ENCODE measurements around the gene SMAD2. TPM values are rescaled to one million over a fixed set of nuclear protein-coding genes. Genes with fewer than 3 reads are reported as not detected.

The SMAD2 gene
- total RNA-seq, 1 experiment from 2014 or later = 97.0 TPM

DNA sequence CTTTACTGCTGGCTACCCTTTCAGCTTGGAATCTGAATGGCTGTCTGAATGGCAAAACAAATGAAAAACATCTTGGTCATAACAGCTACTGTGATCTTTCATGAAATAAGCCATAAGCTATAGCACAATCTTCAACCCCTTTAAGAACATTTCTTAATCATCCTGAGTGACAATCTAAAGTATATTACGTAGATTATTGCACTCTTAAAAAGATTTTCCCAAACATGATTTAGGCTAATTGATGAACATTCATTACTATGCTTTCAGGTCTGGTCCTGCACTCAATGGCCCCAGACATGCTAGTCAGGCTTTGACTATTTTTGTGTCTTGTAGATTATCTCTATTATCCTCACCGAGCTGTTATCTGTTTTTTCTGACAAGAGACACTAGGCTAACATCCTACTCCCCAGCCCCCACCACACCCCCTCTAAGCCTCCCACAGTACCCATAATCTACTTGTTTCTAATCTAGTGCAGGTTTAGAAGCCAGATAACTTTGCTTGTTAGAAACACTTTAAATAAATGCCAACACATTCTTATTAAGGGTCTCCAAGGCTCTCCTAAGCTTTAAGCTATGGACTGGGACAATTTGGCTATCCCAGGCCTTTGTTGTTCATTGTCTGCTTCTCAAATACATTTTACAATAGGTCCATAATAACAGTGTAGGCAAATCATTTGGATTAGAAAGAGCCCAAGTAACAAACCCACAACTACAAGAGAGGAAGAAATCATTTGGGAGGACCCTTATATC is 4.2 kb downstream of the SMAD2 start:
- CTCF ChIA-PET = no interaction called here
- Histone ChIP-seq H3K4me2 (no peak overlapping the region), H3F3A (ENCODE audit: insufficient read depth, low read depth) (no peaks in the 10 kb centered on the region), H2AFZ (no peak overlapping the region), H3K4me3 (no peak overlapping the region), H3K4me1 (replicated peaks; ENCODE audit: insufficient read depth) (peaks cover 14% of the 10 kb centered on the region), H3K27ac (no peak overlapping the region), H3K27me3 (ENCODE audit: insufficient read depth, low read depth) (no peaks in the 10 kb centered on the region), H3K9me2 (ENCODE audit: insufficient read depth) (no peaks in the 10 kb centered on the region), H3K9me3 (ENCODE audit: insufficient read depth, low read depth) (no peaks in the 10 kb centered on the region), H4K20me1 (ENCODE audit: insufficient read depth) (peaks cover 40% of the 10 kb centered on the region), H3K36me3 (ENCODE audit: low read depth) (peaks cover 6% of the 10 kb centered on the region; the same call in 1 of the 2 replicates), H3K79me2 (ENCODE audit: low read depth) (peaks cover 88% of the 10 kb centered on the region)
- POLR2A ChIA-PET (ENCODE audit: unreplicated experiment) = no interaction called here
- DNase-seq = no peak
- TF ChIP-seq, protein P1, sequence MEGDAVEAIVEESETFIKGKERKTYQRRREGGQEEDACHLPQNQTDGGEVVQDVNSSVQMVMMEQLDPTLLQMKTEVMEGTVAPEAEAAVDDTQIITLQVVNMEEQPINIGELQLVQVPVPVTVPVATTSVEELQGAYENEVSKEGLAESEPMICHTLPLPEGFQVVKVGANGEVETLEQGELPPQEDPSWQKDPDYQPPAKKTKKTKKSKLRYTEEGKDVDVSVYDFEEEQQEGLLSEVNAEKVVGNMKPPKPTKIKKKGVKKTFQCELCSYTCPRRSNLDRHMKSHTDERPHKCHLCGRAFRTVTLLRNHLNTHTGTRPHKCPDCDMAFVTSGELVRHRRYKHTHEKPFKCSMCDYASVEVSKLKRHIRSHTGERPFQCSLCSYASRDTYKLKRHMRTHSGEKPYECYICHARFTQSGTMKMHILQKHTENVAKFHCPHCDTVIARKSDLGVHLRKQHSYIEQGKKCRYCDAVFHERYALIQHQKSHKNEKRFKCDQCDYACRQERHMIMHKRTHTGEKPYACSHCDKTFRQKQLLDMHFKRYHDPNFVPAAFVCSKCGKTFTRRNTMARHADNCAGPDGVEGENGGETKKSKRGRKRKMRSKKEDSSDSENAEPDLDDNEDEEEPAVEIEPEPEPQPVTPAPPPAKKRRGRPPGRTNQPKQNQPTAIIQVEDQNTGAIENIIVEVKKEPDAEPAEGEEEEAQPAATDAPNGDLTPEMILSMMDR (conservative IDR thresholded peaks at IDR 0.05) = no peak
- TF ChIP-seq EZH2 (IDR thresholded peaks at IDR 0.05; ENCODE audit: low read depth) = no peak
- BruUV-seq (replicated peaks) = no TSS peak
- intact Hi-C loops (cut with micrococcal nuclease; ENCODE audit: unreplicated experiment) = loop anchor here (10.0 kb wide), 1 partner anchor 71 kb away; no protein-coding TSS in a partner anchor

DNA sequence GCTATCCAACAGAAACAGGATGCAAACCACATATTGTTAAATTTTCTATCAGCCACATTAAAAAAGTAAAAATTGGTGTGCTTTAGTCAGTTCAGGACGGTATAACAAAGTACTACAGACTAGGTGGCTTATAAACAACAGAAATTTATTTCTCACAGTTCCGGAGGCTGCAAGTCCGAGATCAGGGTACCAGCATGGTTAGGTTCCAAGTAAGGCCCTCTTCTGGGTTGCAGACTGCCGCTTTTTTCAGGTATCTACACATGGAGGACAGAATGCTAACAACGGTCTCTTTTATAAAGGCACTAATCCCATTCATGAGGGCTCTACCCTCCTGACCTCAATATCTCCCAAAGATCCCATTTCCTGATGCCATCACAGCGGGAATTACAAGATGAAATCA is 10.5 kb downstream of the SMAD2 start:
- H3F3A ChIP-seq (ENCODE audit: insufficient read depth, low read depth) = peaks cover 3% of the 10 kb centered on the region; the same call in 1 of the 2 replicates
- H3K4me1 ChIP-seq (replicated peaks; ENCODE audit: insufficient read depth) = 0 out of 2 replicates have a peak, but pooled peaks cover 5% of the 10 kb centered on the region
- TF ChIP-seq EZH2 (IDR thresholded peaks at IDR 0.05; ENCODE audit: low read depth) = no peak
- TF ChIP-seq, protein P1 (conservative IDR thresholded peaks at IDR 0.05) = no peak
- no peaks in the 10 kb centered on the region for H3K9me3 ChIP-seq (ENCODE audit: insufficient read depth, low read depth)
- no peak overlapping the region for H3K27ac ChIP-seq
- H3K4me2 ChIP-seq = no peak overlapping the region
- no peak for DNase-seq
- CTCF ChIA-PET = no interaction called here
- H3K79me2 ChIP-seq (ENCODE audit: low read depth) = peaks cover 100% of the 10 kb centered on the region
- no peaks in the 10 kb centered on the region for H3K9me2 ChIP-seq (ENCODE audit: insufficient read depth)
- BruUV-seq (replicated peaks) = no TSS peak
- H3K36me3 ChIP-seq (ENCODE audit: low read depth) = peaks cover 6% of the 10 kb centered on the region; the same call in 1 of the 2 replicates
- intact Hi-C loops (cut with micrococcal nuclease; ENCODE audit: unreplicated experiment) = loop anchor here (10.0 kb wide), 1 partner anchor 65 kb away; no protein-coding TSS in a partner anchor
- no peak overlapping the region for H2AFZ ChIP-seq
- no peak overlapping the region for H3K4me3 ChIP-seq
- POLR2A ChIA-PET (ENCODE audit: unreplicated experiment) = no interaction called here
- peaks cover 48% of the 10 kb centered on the region for H4K20me1 ChIP-seq (ENCODE audit: insufficient read depth)
- H3K27me3 ChIP-seq (ENCODE audit: insufficient read depth, low read depth) = no peaks in the 10 kb centered on the region

DNA sequence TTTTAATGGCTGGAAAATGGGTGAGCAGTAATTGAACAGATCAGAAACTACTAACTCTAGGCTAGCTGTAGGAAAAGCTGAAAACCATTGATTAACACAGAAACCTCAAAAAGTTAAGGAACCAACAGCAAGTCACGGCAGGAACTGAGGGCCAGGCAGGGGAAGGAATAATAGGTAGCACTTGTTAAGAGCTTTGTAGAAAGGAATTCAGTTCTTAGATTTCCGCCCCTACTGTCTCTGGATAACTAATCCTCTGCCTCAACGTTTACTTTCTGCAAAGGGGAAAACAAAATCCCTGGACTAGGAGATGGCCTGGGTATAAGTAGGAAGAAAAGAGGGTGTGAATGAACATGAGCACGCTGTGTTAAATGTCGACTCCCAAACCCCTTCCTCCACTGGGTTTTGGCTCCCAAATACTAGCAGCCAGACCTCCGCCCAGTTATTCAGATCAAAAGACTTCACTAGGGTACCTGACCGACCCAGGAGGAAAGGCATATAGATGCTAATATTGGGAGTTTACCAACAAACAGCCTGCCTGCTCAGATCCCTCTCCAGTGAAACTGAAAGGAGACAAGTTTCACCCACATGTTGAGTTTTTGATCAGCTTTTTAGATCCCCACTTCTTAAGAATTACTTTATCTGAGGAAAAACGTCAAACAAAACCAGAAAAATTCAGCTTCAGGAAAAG is 12.4 kb downstream of the SMAD2 start:
- intact Hi-C loops (cut with micrococcal nuclease; ENCODE audit: unreplicated experiment) = no loop called here
- Histone ChIP-seq H2AFZ (no peak overlapping the region), H3K27me3 (ENCODE audit: insufficient read depth, low read depth) (no peaks in the 10 kb centered on the region), H3K4me1 (replicated peaks; ENCODE audit: insufficient read depth) (0 out of 2 replicates have a peak, but pooled peaks cover 5% of the 10 kb centered on the region), H3K79me2 (ENCODE audit: low read depth) (peaks cover 100% of the 10 kb centered on the region), H3K4me3 (no peak overlapping the region), H4K20me1 (ENCODE audit: insufficient read depth) (peaks cover 45% of the 10 kb centered on the region), H3K9me2 (ENCODE audit: insufficient read depth) (no peaks in the 10 kb centered on the region), H3K4me2 (no peak overlapping the region), H3K36me3 (ENCODE audit: low read depth) (peaks cover under 1% of the 10 kb centered on the region; the same call in 1 of the 2 replicates), H3K27ac (no peak overlapping the region), H3K9me3 (ENCODE audit: insufficient read depth, low read depth) (no peaks in the 10 kb centered on the region), H3F3A (ENCODE audit: insufficient read depth, low read depth) (peaks cover 3% of the 10 kb centered on the region; the same call in 1 of the 2 replicates)
- no peak for DNase-seq
- no peak for TF ChIP-seq EZH2 (IDR thresholded peaks at IDR 0.05; ENCODE audit: low read depth)
- TF ChIP-seq, protein P1 (conservative IDR thresholded peaks at IDR 0.05) = no peak
- CTCF ChIA-PET = no interaction called here
- no TSS peak for BruUV-seq (replicated peaks)
- POLR2A ChIA-PET (ENCODE audit: unreplicated experiment) = no interaction called here
